Smooth muscle cell of the brain vasculature (primary cell): ENCODE measurements around the gene SREBF2.

Experiments
- DNase-seq: peaks from one replicate; pipeline ENCODE4 v3.0.0-alpha.2; 2012; ENCODE audit warnings: low read depth, low spot score

SREBF2 gene

GRCh38 chr22:41908411-41909309 is 75.8 kb downstream of the SREBF2 start:
- no peak for DNase-seq

GRCh38 chr22:41909310-41910049 is 76.6 kb downstream of the SREBF2 start:
- DNase-seq: no peak

GRCh38 chr22:41910050-41911000 is 77.4 kb downstream of the SREBF2 start:
- DNase-seq: no peak

GRCh38 chr22:41911001-41911611 is 78.2 kb downstream of the SREBF2 start:
- DNase-seq: no peak

- no peak for DNase-seq
Measured at GRCh38 chr22:41912338-41913039, 79.6 kb downstream of the SREBF2 start.

- DNase-seq: no peak
Measured at GRCh38 chr22:41913040-41913719, 80.3 kb downstream of the SREBF2 start.

GRCh38 chr22:41913842-41914534 is 81.1 kb downstream of the SREBF2 start:
- no peak for DNase-seq

GRCh38 chr22:41914611-41915034 is 81.7 kb downstream of the SREBF2 start:
- DNase-seq: no peak

- DNase-seq: no peak
Measured at GRCh38 chr22:41915035-41915785, 82.3 kb downstream of the SREBF2 start, which contains the start of gene SHISA8. Gene SHISA8, minus strand, starts transcription at chr22:41915074. Its CDS starts 407 bp downstream, at chr22:41914667.

- no peak for DNase-seq
Measured at GRCh38 chr22:41915786-41916493, 83.0 kb downstream of the SREBF2 start.

- no peak for DNase-seq
Measured at GRCh38 chr22:41916745-41917358, 83.9 kb downstream of the SREBF2 start.

- no peak for DNase-seq
Measured at GRCh38 chr22:41917375-41917902, 84.5 kb downstream of the SREBF2 start.

GRCh38 chr22:41917903-41918791 is 85.2 kb downstream of the SREBF2 start:
- DNase-seq: no peak

- DNase-seq: no peak
Measured at GRCh38 chr22:41919357-41920224, 86.7 kb downstream of the SREBF2 start.
